SU-DHL-6 (cell line): Measurements from ENCODE around the gene TMEM178A.

Experiments used
- EZH2phosphoT487 ChIP-seq: fragments of 200-600 bp; sonication (generic), shearing (Covaris generic); conservative IDR thresholded peaks from 2 replicates; pipeline ENCODE4 v1.6.1; 2018; ENCODE audit warnings: mild to moderate bottlenecking, antibody characterized with exemption, low read length, moderate library complexity, mixed read lengths
- TF ChIP-seq, protein P1 (sequence below): fragments of 200-600 bp; sonication (generic); IDR thresholded peaks from one replicate; pipeline ENCODE4 v1.5.1; 2017; ENCODE audit warnings: antibody characterized with exemption, mild to moderate bottlenecking, low read length, moderate library complexity; ENCODE audit not compliant: insufficient read depth, poor library complexity, severe bottlenecking

DNA sequence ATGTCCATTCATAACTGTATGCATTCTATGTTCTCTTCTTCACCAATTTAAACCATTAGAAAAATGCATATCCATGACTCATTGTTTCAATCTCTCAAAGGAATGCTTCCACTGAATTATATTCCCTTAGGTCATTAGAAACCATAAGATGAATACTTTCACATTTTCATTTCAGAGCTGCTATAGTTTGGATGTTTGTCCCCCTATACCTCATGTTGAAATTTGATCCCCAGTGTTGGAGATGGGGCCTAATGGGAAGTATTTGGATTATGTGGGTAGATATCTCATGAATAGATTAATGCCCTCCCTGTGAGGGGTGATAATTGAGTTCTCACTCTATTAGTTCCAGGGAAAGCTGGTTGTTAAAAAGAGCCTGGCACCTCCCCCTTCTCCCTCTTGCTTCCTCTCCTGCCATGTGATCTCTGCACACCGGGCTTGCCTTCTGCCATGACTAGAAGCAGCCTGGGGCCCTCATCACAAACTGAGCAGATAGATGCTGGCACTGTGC is 77.6 kb downstream of the TMEM178A start:
- TF ChIP-seq, protein P1, sequence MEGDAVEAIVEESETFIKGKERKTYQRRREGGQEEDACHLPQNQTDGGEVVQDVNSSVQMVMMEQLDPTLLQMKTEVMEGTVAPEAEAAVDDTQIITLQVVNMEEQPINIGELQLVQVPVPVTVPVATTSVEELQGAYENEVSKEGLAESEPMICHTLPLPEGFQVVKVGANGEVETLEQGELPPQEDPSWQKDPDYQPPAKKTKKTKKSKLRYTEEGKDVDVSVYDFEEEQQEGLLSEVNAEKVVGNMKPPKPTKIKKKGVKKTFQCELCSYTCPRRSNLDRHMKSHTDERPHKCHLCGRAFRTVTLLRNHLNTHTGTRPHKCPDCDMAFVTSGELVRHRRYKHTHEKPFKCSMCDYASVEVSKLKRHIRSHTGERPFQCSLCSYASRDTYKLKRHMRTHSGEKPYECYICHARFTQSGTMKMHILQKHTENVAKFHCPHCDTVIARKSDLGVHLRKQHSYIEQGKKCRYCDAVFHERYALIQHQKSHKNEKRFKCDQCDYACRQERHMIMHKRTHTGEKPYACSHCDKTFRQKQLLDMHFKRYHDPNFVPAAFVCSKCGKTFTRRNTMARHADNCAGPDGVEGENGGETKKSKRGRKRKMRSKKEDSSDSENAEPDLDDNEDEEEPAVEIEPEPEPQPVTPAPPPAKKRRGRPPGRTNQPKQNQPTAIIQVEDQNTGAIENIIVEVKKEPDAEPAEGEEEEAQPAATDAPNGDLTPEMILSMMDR = no peak
- TF ChIP-seq EZH2phosphoT487 = no peak
